ENCODE measurements around the gene CARD14.

The CARD14 gene

DNA sequence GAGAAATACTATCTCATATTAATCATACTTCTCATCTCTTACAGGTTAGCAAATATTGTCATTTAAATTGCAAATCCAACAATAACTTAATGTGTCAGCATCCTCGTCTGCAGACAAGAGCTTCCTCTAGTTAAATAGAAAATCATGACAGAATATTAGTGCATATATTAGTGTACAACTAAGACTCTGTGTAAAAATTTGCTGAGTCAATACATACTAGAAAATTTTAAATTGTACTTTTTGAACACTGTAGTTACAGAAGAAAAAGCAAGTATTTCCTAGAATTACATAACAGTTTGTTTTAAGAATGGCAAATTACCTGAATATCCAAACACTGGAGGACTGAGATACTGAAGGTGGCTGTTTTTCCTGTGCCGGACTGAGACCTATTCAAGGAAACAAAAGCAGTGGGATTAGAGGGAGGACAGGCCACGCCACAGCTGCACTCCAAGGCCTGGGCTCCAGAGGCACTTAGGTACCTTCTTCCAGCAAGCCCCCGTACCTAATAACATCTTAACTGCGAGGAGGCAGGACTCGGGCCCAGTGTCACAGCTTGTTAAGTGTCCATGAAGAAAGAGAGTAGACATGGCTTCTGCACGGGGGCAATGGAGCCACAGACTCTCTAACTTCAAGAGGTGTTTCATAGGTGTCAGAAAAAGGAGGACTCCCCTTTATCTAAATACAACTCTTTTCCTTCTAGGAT is 28.2 kb upstream of the CARD14 start:
- no peak overlapping the region for H3K4me3 ChIP-seq (ENCODE audit: low read depth, low read length)
- TF ChIP-seq, protein P1, sequence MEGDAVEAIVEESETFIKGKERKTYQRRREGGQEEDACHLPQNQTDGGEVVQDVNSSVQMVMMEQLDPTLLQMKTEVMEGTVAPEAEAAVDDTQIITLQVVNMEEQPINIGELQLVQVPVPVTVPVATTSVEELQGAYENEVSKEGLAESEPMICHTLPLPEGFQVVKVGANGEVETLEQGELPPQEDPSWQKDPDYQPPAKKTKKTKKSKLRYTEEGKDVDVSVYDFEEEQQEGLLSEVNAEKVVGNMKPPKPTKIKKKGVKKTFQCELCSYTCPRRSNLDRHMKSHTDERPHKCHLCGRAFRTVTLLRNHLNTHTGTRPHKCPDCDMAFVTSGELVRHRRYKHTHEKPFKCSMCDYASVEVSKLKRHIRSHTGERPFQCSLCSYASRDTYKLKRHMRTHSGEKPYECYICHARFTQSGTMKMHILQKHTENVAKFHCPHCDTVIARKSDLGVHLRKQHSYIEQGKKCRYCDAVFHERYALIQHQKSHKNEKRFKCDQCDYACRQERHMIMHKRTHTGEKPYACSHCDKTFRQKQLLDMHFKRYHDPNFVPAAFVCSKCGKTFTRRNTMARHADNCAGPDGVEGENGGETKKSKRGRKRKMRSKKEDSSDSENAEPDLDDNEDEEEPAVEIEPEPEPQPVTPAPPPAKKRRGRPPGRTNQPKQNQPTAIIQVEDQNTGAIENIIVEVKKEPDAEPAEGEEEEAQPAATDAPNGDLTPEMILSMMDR (IDR thresholded peaks at IDR 0.05; ENCODE audit: insufficient read depth, low read depth, low read length, missing control alignments), result no peak
- no peak for DNase-seq (ENCODE audit: low read depth)

DNA sequence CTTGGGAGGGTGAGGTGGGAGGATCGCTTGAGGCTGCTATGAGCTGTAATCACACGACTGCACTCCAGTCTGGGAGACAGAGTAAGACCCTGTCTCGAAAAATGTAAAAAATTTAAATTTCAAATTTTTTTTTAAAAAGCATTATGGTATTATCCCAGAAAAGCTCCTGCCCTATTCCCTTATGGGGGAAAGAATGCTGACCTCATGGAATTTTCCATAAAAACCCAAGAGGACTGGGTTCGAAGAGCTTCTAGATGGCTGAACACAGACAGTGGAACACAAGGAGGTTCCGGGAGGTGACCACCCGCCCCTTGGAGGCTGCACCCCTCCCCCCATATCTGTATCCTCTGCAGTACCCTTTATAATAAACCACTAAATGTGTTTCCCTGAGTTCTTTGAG is 26.9 kb upstream of the CARD14 start:
- TF ChIP-seq, protein P1 (IDR thresholded peaks at IDR 0.05; ENCODE audit: insufficient read depth, low read depth, low read length, missing control alignments), result no peak
- DNase-seq (ENCODE audit: low read depth), result no peak
- H3K4me3 ChIP-seq (ENCODE audit: low read depth, low read length), result no peak overlapping the region

DNA sequence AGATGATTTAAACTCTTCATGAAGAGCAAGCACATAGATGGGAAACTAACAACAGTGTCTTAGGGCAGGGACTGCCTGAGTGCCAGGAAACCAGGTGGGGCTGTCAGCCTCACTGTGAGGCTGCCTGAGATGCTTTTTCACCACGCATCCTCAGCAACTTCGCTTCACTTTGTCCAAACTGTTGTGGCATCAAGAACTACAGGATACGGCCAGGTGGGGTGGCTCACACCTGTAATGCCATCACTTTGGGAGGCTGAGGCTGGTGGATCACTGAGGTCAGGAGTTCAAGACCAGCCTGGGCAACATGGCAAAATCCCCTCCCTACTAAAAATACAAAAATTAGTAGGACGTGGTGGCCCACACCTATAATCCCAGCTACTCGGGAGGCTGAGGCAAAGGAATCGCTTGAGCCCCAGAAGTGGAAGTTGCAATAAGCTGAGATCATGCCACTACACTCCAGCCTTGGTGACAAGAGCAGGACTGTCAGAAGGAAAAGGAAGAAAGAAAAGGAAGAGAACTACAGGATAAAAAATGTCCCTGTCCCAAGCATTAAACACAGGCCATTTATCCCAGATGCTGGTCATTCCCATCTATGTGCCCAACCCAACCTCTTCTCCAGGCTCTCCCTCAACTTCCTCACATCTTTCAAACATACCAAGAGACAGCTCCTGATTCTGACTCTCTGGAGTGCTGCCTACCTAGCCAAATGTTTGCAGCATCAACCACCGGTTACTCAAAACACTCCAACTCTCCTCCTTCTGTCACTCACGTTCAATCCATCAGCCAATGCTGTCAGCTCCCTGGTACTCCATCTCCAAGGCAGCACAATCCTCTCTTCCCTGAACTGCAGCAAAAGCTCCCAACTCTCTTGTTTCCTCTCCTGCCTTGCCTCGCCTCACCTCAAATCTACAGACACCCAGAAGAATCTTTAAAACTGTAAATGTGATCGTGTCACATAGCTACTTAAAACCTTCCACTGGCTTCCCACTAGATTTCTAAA is 24.5 kb upstream of the CARD14 start:
- DNase-seq (ENCODE audit: low read depth), result peak; percentile 26
- peak overlapping the region; percentile 76 for H3K4me3 ChIP-seq (ENCODE audit: low read depth, low read length)
- TF ChIP-seq, protein P1 (IDR thresholded peaks at IDR 0.05; ENCODE audit: insufficient read depth, low read depth, low read length, missing control alignments), result no peak

DNA sequence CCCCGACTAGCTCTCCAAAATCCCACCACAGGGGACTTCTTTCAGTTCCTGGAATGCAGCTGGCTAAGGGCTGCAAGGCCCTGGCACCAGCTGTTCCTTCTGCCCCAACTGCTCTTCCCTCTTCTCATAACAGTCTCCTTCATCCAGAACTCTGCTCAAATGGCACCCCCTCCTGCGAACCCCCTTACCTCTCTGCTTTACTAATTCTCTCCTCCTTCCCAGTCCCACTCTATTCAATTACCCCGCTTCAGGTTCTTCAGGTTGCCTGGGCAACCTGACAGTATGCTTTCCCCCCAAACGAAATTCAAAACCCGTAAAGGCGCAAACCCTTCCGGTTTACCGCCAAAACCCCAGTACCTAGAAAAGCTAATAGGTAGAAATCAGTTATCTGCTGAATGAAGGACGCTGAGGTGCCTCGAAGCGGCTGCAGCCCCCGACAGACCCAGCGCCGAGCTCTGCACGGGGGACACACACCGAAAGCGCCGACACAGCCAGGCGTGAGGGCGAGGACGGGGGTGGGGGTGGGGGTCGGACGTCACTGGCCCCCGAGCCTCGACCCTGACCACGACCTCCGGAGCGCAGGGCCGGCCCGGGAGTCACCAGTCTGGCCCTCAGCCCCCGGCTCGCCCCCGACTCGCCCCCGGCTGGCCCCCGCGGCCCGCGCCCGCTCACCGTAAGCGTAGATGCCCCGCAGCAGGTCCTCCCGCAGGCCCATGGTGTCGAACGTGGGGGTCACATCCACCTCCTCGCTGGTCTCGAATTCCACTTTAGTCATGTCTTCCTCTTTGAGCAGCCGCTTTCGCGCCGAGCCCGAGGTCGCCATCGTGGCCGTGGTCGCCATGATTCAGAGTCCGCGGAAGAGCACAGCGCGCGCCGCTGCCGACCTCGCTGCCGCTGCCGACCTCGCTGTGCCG is 23.5 kb upstream of the CARD14 start:
- DNase-seq (ENCODE audit: low read depth), result peak; percentile 46
- peak overlapping the region; percentile 76 for H3K4me3 ChIP-seq (ENCODE audit: low read depth, low read length)
- TF ChIP-seq, protein P1 (IDR thresholded peaks at IDR 0.05; ENCODE audit: insufficient read depth, low read depth, low read length, missing control alignments), result no peak

DNA sequence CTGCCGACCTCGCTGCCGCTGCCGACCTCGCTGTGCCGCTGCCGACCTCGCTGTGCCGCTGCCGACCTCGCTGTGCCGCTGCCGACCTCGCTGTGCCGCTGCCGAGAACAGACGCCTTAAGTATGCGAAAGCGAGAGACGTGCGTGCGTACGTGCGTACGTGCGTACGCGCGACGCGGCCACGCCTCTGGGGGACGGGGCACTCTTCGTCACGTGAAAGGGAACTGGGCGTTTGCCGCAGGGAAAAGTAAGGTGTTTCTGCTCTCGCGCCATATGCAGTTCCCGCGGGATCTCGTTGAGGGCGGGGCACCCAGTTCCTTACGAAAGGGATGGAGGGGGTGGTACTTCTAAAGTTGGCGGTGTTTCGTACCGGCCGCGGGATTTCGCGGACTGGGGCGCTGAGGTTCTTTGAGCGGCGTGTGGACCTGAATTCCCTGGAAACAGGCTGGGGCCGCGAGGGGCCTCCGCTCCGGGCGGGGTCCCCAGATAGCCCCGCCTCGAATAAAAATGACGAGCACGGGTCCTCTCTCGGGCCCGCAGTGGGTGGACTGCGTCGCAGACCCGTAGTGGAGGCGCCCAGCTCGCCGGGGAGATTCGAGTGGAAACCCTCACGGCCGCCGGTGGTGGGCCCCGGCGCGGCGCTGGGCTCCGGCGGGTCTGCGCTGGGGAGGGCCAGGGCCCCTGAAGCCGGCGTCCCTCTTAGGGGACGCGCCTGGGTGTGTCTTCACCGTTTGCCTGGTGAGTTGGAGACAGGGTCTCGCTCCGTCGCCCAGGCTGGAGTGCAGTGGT is 22.6 kb upstream of the CARD14 start, which contains the start of gene EIF4A3:
TSS of gene EIF4A3 (minus strand) at position 94 of the 788 bp plus-strand sequence. CDS start 167 bp downstream, outside the sequence.
- peak within 1 kb of the TSS; percentile 79 for H3K4me3 ChIP-seq (ENCODE audit: low read depth, low read length)
- TF ChIP-seq, protein P1 (IDR thresholded peaks at IDR 0.05; ENCODE audit: insufficient read depth, low read depth, low read length, missing control alignments), result no peak
- peak; percentile 100 for DNase-seq (ENCODE audit: low read depth)
